Measurements from ENCODE around the gene SMG5.
"Not testable (repeated sequence)": the region's sequence is repeated elsewhere in the genome, so short reads cannot be mapped to it uniquely, and the experiment has no call there.

The SMG5 gene

DNA sequence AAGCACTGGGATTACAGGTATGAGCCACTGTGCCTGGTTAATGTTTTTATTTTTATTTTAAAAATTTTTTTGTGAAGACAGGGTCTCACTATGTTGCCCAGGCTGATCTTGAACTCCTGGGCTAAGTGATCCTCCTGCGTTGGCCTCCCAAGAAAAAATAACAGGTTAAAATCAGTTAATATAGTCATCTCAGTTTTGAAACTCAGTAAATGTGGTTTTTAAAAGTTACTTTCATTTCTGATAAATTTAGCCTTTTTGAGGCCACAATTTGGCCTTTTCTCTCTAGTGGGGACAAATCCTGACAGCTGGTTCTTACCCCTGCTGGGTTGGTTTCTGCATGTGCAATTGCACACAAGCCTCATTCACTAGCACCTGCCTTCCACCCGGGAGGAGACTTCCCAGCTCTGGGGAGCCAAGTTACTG is 56.5 kb downstream of the SMG5 start:
- Histone ChIP-seq H3K9me3 (ENCODE audit: control insufficient read depth, insufficient read depth, low read length) (no peaks in the 10 kb centered on the region), H3K36me3 (ENCODE audit: insufficient read depth, low read length) (peaks cover 5% of the 10 kb centered on the region; the same call in 1 of the 2 replicates), H3K9ac (ENCODE audit: low read depth, low read length) (no peak overlapping the region), H3K4me1 (ENCODE audit: insufficient read depth, low read length) (no peaks in the 10 kb centered on the region)

DNA sequence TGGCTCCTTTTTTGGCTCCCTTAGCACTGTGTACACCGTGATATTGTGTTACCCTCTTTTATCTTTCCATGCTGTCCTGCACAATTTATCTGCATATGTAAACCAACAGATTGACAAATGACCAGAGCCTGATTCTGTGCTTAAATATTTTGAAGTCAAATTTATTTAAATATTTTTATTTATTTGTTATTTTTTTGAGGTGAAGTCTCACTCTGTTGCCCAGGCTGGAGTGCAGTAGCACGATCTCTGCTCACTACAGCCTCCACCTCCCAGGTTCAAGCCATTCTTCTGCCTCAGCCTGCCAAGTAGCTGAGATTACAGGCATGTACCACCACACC is 57.0 kb downstream of the SMG5 start:
- Histone ChIP-seq H3K4me1 (ENCODE audit: insufficient read depth, low read length) (no peaks in the 10 kb centered on the region), H3K9ac (ENCODE audit: low read depth, low read length) (no peak overlapping the region), H3K9me3 (ENCODE audit: control insufficient read depth, insufficient read depth, low read length) (no peaks in the 10 kb centered on the region), H3K36me3 (ENCODE audit: insufficient read depth, low read length) (peaks cover 5% of the 10 kb centered on the region; the same call in 1 of the 2 replicates)

DNA sequence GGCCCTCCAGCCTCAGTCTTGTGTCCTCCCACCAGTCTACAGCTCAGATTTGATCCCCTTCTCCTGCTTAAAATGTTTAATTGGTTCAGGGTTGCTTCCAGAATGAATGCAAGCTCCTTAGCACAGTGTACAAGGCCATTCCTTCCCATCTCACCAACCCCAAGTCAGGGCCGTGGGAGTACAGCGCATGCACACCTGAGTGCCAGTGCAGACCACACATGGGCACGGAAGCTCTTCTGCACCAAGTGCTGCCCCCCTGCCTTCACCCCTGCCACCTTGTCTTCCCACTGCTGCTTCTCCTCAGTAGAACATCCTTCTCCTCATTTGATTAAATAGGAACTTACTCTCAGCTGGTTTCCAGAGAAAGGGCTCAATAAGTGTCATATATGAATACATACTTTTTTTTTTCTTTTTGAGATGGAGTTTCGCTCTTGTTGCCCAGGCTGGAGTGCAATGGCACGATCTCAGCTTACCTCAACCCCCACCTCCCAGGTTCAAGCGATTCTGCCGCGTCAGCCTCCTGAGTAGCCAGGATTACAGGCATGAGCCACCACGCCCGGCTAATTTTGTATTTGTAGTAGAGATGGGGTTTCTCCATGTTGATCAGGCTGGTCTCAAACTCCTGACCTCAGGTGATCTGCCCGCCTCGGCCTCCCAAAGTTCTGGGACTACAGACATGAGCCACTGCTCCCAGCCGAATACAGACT is 60.5 kb downstream of the SMG5 start:
- H3K36me3 ChIP-seq (ENCODE audit: insufficient read depth, low read length): peaks cover 5% of the 10 kb centered on the region; the same call in 1 of the 2 replicates
- H3K4me1 ChIP-seq (ENCODE audit: insufficient read depth, low read length): no peaks in the 10 kb centered on the region
- H3K9me3 ChIP-seq (ENCODE audit: control insufficient read depth, insufficient read depth, low read length): no peaks in the 10 kb centered on the region
- H3K9ac ChIP-seq (ENCODE audit: low read depth, low read length): no peak overlapping the region

DNA sequence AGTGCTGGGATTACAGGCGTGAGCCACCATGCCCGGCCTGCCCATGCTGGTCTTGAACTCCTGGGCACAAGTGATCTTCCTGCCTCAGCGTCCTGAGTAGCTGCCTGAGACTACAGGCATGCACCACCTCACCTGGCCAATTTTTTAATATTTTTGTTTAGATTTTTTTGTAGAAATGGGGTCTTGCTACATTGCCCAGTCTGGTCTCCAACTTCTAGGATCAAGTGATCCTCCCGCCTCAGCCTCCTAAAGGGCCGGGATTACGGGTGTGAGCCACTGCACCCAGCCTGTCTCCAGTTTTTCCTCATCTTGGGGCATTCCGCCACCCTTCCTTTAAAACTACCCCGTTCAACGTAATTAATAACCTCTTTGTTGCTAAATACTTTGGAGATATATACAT is 62.4 kb downstream of the SMG5 start:
- Histone ChIP-seq H3K4me1 (ENCODE audit: insufficient read depth, low read length) (no peaks in the 10 kb centered on the region), H3K9ac (ENCODE audit: low read depth, low read length) (no peak overlapping the region), H3K9me3 (ENCODE audit: control insufficient read depth, insufficient read depth, low read length) (no peaks in the 10 kb centered on the region), H3K36me3 (ENCODE audit: insufficient read depth, low read length) (no peaks in the 10 kb centered on the region; the same call in 1 of the 2 replicates)

DNA sequence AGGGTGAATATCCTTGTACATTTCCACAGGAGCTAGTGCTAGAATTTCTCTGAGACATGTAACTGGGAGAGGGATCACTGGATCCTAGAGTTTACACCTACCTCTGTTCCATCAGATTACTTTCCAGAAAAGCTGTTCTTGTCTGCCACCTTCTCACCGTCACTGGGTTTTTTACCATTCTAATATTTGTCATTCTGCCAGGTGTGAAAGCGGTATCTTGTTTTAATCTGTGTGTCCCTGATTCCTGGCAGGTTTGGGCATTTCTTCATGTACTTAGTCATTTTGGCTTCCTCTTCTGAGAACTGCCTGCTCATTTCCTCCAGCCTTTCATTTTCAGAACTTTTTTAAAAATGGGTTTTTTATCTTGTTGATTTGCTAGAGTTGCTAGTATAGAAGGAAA is 64.8 kb downstream of the SMG5 start:
- H3K36me3 ChIP-seq (ENCODE audit: insufficient read depth, low read length): no peaks in the 10 kb centered on the region; the same call in 1 of the 2 replicates
- peaks cover 4% of the 10 kb centered on the region; the same call in 1 of the 2 replicates for H3K4me1 ChIP-seq (ENCODE audit: insufficient read depth, low read length)
- H3K9me3 ChIP-seq (ENCODE audit: control insufficient read depth, insufficient read depth, low read length): no peaks in the 10 kb centered on the region
- H3K9ac ChIP-seq (ENCODE audit: low read depth, low read length): no peak overlapping the region

DNA sequence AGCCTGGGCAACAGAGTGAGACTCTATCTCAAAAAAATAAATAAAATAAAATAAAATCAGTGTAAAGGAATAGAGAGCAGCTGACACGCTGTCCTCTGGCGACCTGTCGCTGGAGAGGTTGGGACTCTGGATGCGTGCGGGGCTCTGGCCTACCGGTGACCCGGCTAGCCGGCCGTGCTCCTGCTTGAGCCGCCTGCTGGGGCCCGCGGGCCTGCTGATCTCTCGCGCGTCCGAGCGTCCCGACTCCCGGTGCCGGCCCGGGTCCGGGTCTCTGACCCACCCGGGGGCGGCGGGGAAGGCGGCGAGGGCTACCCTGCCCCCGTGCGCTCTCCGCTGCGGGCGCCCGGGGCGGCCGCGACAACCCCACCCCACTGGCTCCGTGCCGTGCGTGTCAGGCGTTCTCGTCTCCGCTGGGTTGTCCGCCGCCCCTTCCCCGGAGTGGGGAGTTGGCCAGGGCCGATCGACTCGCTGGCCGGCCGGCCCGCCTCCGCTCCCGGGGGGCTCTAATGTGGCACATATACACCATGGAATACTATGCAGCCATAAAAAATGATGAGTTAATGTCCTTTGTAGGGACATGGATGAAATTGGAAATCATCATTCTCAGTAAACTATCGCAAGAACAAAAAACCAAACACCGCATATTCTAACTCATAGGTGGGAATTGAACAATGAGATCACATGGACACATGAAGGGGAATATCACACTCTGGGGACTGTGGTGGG is 66.1 kb downstream of the SMG5 start:
- not testable (repeated sequence) for H3K9ac ChIP-seq (ENCODE audit: low read depth, low read length); H3K9me3 ChIP-seq (ENCODE audit: control insufficient read depth, insufficient read depth, low read length); H3K4me1 ChIP-seq (ENCODE audit: insufficient read depth, low read length); H3K36me3 ChIP-seq (ENCODE audit: insufficient read depth, low read length)

DNA sequence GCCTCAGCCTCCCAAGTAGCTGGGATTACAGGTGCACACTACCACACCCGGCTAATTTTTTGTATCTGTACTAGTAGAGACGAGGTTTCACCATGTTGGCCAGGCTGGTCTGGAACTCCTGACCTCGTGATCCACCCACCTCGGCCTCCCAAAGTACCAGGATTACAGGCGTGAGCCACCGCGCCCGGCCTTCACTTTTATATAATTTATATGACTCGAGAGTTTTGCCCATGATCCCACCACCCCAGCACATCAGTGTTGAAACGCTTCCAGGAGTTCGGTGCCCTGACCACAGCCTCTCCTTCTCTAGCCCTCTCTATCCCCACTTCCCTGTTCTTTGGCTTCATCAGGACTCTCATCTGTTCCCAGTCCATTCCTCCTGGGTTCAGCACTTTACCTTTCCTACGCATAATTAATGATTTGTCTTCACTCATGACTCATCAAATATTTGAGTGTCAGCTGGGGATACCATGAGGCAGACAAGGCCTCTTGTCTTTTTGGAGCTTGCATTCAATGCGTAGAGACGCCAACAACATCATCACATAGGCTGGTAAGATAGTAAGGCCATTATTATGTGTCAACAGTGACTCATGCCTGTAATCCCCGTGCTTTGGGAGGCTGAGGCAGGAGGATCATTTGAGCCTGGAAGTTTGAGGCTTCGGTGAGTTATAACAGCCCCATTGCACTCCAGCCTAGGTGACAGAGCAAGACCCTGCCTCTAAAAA is 68.4 kb downstream of the SMG5 start:
- H3K9me3 ChIP-seq (ENCODE audit: control insufficient read depth, insufficient read depth, low read length): no peaks in the 10 kb centered on the region
- peaks cover 4% of the 10 kb centered on the region; the same call in 1 of the 2 replicates for H3K4me1 ChIP-seq (ENCODE audit: insufficient read depth, low read length)
- no peaks in the 10 kb centered on the region; the same call in 1 of the 2 replicates for H3K36me3 ChIP-seq (ENCODE audit: insufficient read depth, low read length)
- no peak overlapping the region; the same call in 1 of the 2 replicates for H3K9ac ChIP-seq (ENCODE audit: low read depth, low read length)

DNA sequence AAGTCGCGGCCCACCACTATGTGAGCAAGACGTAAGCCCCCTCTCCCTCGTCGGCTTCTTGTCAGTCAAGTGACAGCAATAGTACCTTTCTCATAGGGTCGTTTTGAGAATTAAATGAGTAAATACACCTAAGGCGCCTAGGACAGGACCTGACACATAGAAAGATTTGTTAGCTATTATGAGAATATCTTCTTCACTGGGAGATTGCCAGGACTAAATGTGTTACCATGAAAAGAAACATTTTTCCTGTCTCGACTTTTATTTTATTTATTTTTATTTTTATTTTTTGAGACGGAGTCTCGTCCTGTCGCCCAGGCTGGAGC is 69.0 kb downstream of the SMG5 start:
- Histone ChIP-seq H3K9ac (ENCODE audit: low read depth, low read length) (peak overlapping the region; percentile 87), H3K9me3 (ENCODE audit: control insufficient read depth, insufficient read depth, low read length) (no peaks in the 10 kb centered on the region), H3K36me3 (ENCODE audit: insufficient read depth, low read length) (peaks cover under 1% of the 10 kb centered on the region; the same call in 1 of the 2 replicates), H3K4me1 (ENCODE audit: insufficient read depth, low read length) (peaks cover 4% of the 10 kb centered on the region)

DNA sequence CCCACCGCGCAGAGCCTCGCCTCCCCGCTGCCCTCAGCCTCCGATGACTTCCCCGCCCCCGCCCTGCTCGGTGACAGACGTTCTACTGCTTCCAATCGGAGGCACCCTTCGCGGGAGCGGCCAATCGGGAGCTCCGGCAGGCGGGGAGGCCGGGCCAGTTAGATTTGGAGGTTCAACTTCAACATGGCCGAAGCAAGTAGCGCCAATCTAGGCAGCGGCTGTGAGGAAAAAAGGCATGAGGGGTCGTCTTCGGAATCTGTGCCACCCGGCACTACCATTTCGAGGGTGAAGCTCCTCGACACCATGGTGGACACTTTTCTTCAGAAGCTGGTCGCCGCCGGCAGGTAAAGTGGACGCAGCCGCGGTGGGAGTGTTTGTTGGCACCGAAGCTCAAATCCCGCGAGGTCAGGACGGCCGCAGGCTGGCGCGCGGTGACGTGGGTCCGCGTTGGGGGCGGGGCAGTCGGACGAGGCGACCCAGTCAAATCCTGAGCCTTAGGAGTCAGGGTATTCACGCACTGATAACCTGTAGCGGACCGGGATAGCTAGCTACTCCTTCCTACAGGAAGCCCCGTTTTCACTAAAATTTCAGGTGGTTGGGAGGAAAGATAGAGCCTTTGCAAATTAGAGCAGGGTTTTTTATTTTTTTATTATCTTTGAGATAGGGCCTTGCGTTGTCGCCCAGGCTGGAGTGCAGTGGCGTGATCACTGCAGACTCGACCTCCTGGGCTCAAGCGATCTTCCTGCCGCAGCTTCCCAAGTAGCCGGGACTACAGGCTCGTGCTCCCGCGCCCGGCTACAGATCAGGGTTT is 69.6 kb downstream of the SMG5 start, which contains the start of gene PMF1:
TSS of gene PMF1 (plus strand) at position 175 of the 811 bp plus-strand sequence. CDS start at position 184, 9 bp downstream.
- Histone ChIP-seq H3K36me3 (ENCODE audit: insufficient read depth, low read length) (peaks cover 6% of the 10 kb centered on the region; the same call in 1 of the 2 replicates), H3K9me3 (ENCODE audit: control insufficient read depth, insufficient read depth, low read length) (no peaks in the 10 kb centered on the region), H3K9ac (ENCODE audit: low read depth, low read length) (peak within 1 kb of the TSS; percentile 87), H3K4me1 (ENCODE audit: insufficient read depth, low read length) (peaks cover 4% of the 10 kb centered on the region)

DNA sequence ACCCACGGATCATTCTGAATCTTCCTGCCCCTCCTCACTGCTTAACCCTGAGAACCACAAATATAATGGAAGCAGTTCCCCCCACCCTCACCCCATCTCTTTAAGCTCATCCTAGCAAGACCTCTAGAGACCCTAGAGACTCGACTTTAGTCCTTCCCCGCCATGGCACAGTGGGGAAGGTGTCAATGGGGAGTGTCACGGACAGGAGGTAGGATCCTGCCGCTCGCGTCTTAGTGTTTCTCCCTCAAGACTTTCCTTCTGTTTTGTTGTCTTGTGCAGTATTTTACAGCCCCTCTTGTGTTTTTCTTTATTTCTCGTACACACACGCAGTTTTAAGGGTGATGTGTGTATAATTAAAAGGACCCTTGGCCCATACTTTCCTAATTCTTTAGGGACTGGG is 70.5 kb downstream of the SMG5 start:
- H3K36me3 ChIP-seq (ENCODE audit: insufficient read depth, low read length): peaks cover 9% of the 10 kb centered on the region; the same call in 1 of the 2 replicates
- H3K4me1 ChIP-seq (ENCODE audit: insufficient read depth, low read length): peaks cover 8% of the 10 kb centered on the region
- H3K9me3 ChIP-seq (ENCODE audit: control insufficient read depth, insufficient read depth, low read length): no peaks in the 10 kb centered on the region
- peak overlapping the region; percentile 87 for H3K9ac ChIP-seq (ENCODE audit: low read depth, low read length)

DNA sequence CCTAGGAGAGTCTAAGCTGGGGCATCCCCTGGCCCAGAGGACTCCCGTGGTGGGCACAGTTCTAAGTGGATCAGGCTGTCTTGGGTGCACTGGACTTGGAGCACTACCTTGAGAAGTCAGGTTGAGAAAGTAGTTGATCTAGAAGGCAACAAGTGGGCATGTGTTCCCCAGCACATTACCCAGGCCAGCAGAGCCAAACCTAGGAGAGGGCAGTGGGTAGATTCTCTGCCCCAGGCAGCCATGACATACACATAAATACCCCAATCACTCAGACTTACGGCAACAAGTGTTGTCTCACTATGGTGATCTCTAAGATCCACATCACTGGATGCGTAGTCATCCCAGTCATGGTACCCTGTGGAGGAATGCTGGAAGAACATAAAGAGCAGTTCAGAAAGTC is 71.4 kb downstream of the SMG5 start:
- H3K36me3 ChIP-seq (ENCODE audit: insufficient read depth, low read length): peaks cover 9% of the 10 kb centered on the region; the same call in 1 of the 2 replicates
- peaks cover 8% of the 10 kb centered on the region for H3K4me1 ChIP-seq (ENCODE audit: insufficient read depth, low read length)
- H3K9me3 ChIP-seq (ENCODE audit: control insufficient read depth, insufficient read depth, low read length): no peaks in the 10 kb centered on the region
- no peak overlapping the region for H3K9ac ChIP-seq (ENCODE audit: low read depth, low read length)

DNA sequence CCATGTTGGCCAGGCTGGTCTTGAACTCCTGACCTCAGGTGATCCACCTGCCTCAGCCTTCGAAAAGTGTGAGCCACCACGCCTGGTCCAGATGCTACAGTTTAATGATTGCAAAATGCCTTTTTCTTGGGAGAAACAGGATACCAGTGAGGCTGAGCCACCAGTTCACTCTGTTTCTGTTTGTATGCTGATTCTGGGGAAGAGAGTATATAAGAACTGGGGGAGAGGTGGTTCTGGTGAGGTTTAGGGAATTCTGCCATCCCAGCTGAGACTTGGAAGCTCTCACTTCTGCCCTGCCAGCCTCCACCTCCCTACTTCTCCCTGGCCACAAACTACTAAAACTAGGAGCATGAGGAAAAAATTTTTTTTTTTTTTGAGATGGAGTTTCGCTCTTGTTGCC is 77.9 kb downstream of the SMG5 start:
- Histone ChIP-seq H3K9ac (ENCODE audit: low read depth, low read length) (no peak overlapping the region), H3K9me3 (ENCODE audit: control insufficient read depth, insufficient read depth, low read length) (no peaks in the 10 kb centered on the region), H3K36me3 (ENCODE audit: insufficient read depth, low read length) (peaks cover 28% of the 10 kb centered on the region; the same call in 1 of the 2 replicates), H3K4me1 (ENCODE audit: insufficient read depth, low read length) (peaks cover 4% of the 10 kb centered on the region; the same call in 1 of the 2 replicates)

DNA sequence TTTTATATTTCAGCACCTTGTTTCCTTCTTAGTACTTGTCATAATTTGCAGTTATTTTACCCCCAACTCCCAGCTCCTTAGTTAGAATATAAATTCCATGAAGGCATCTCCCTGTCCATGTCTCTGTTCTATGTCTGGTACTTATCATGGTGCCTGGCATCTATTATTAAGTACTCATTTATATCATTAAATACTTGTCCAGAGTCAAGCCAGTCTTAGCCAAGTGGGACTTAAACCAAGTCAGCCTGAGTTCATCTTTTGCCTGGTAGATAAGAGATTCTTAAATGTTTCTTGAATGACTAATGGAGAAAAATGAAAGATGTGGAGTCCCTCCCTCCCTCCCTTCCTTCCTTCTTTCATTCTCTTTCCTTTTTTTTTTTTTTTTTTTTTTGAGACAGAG is 79.3 kb downstream of the SMG5 start:
- Histone ChIP-seq H3K36me3 (ENCODE audit: insufficient read depth, low read length) (peaks cover 25% of the 10 kb centered on the region; the same call in 1 of the 2 replicates), H3K9me3 (ENCODE audit: control insufficient read depth, insufficient read depth, low read length) (no peaks in the 10 kb centered on the region), H3K4me1 (ENCODE audit: insufficient read depth, low read length) (0 out of 2 replicates have a peak, but pooled peaks cover 4% of the 10 kb centered on the region), H3K9ac (ENCODE audit: low read depth, low read length) (no peak overlapping the region)

DNA sequence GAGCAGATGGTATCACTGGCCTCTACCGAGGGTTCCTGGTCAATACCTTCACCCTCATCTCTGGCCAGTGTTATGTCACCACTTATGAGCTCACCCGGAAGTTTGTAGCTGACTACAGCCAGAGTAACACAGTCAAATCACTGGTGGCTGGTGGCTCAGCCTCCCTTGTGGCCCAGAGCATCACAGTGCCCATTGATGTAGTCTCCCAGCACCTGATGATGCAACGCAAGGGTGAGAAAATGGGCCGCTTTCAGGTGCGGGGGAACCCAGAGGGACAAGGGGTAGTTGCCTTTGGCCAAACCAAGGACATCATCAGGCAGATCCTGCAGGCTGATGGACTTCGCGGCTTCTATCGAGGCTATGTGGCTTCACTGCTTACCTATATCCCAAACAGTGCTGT is 82.6 kb downstream of the SMG5 start:
- peaks cover 9% of the 10 kb centered on the region; the same call in 1 of the 2 replicates for H3K4me1 ChIP-seq (ENCODE audit: insufficient read depth, low read length)
- H3K9me3 ChIP-seq (ENCODE audit: control insufficient read depth, insufficient read depth, low read length): no peaks in the 10 kb centered on the region
- H3K36me3 ChIP-seq (ENCODE audit: insufficient read depth, low read length): peaks cover 22% of the 10 kb centered on the region; the same call in 1 of the 2 replicates
- no peak overlapping the region for H3K9ac ChIP-seq (ENCODE audit: low read depth, low read length)

Data from ES-I3 (cell line).